NCI-H1417 (cell line): ENCODE results near the gene SPG7.
A peak's percentile ranks its signal among the peaks of the same experiment; 100 is the strongest.

Source experiments
- DNase-seq, 3 experiments: peaks; one replicate each; lab custom pipeline; 2025; lab: John Stamatoyannopoulos, UW

SPG7 gene

DNA sequence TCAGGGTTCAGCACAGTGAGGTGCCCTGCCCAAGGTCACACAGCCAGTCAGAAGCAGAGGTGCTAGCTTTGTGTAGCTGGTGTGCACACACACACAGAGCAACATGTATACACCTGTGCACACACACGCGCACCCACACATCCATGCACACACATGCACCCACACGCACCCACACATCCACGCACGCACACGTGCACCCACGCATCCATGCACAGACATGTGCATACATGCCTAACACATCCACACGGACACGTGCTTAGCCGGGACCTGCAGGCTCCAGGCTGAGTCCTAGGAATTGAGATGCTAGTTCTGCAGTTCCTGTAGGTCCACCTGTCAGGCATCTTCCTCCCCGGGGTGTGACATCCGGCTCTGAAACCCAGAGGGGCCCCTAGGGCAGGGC lies 92.2 kb downstream of the SPG7 start:
- DNase-seq = no peak

DNA sequence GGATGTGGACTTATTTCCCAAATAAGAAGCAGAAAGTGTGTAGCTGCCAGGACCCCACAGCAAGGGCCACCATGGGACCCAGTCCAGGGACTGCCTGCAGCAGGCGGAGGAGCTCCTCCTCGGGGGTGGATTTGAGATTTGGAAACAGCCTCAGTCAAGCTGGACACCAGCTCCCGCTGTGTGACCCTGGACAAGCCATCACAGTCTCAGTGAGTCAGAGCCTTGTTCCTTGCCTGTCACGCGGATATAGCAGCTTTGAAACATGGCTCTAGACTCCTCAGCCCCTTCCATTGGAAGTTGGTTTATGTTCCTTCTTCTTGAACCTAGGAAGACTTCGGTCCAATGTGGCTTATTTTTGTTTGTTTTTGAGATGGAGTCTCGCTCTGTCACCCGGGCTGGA lies 92.8 kb downstream of the SPG7 start:
- no peak for DNase-seq

DNA sequence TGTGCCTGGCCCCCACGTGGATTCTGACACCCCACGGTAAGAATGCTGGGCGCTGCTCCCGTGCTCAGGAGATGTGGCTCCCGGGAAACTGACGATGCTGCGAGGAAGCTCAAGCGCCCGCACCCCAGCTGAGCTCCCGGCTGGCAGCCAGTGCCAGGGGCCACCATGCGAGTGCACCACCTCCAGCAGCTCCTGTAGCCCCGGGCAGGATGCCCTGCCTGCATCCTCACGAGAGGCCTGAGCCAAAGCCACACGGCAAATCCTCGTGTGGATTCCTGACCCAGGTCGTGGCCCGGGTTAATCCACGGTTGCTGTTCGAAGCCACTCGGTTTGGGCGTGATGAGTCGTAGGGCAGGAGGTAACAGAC lies 93.7 kb downstream of the SPG7 start:
- DNase-seq = no peak

DNA sequence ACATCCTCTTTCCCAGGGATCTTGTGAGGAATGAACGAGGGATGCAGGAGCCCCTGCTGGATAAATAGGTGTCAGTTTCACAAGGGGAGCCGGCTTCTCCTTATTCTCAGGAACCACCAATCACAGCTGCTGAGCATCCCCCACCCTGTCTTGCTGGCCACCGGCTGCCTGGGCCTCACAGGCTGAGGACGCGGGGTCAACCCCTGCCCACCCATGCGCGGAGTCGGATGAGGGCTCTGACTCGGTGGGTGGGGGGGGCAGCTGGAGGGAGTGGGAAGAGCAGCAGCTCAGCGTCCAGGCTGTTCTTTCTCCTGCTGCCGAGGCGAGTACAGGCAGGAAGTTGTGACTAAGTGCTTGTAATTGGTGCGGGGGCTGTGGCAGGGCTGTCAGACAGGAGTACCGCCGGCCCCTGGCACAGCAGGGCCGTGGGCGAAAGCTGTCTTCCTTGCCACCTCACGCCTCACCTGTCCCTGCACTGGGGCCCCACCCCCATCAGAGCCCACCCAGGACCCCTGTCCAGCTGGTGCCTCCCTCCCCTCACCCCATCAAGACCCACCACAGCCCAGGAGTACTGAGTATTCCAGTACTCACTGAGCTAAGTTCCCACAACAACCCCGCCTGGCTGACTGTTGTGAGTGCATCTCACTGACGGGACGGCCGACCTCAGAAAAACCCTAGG lies 94.2 kb downstream of the SPG7 start:
- peak in 2 of 3 experiments; percentile 43 to 66 for DNase-seq

DNA sequence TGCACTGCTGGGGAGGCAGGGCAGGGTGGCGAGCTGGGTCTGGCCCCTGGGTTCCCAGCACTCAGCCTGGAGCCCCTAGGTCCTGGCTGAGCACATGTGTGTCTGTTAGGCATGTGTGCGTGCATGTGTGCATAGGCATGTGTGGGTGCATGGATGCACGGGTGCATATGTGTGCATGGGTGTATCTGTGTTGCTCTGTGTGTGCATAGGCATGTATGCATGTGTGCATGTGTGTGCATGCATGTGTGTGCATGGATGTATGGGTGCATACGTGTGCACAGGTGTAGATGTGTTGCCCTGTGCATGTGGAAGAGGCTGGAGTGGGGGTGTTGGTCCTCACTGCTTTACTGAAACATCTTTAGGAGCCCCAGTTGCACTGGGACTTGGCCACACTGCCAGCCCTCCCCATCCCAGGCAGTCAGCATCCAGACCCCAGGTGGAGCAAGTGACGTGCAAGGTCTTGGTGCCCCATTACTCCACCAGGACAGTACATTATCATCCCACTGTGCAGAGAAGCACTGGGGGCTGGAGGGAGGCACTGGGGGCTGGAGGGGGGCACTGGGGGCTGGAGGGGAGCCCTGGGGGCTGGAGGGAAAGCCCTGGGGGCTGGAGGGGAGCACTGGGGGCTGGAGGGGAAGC lies 94.9 kb downstream of the SPG7 start:
- DNase-seq = no peak

DNA sequence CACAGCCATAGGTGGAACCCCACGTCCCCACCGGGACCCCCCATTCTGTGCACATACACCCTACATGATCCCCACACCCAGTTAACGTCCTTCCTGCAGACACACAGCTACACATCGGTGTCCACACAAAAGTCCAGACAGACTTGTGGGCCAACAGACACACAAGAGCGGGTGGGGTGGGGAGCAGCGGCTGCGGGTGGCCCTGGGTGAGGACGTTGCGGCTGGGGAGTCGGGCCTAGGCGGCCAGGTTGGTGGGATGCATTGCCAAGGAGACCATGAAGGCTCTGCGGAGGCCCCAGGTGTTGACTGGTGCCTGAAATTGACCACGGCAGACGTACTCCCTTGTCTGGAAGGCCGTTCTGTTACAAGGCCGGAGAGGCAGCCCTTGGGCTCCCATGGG lies 96.6 kb downstream of the SPG7 start:
- DNase-seq = no peak

DNA sequence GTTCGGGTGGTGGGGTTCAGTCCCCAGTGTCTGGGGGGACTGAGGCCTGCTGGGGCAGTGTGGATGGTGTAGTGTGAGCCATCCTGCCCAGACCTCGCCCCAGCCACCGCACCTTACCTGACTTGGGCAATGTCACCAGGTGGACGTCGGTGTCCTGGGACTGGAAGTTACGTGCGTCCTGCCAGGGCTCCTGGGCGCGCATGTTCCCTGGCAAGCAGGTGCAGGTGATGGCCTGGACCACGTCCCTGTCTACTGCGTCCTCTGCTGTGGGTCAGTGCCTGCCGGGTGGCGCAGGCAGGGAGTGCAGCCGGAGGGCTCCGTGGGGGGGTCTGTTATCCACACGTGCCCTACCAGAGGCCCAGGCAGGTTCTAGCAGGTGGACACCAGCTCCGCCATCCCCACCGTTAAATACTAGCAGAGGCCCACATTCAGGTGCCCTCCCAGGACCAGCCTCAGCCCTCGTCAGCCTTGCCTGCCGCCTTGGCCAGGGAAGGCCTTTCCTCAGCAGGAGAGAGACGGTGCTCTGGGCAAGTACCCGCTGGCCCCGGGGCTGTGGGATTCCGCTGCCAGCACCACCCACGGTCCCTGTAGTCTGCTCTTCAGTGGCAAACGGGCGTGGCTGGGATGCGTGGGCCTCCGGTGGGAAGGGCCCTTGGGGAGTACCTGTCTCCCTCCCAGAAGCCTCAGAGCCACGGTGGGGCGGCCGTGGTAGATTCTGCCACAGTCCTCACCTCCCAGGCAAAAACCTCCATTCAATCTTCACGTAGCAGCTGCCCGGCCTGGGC lies 97.2 kb downstream of the SPG7 start:
- DNase-seq = no peak

DNA sequence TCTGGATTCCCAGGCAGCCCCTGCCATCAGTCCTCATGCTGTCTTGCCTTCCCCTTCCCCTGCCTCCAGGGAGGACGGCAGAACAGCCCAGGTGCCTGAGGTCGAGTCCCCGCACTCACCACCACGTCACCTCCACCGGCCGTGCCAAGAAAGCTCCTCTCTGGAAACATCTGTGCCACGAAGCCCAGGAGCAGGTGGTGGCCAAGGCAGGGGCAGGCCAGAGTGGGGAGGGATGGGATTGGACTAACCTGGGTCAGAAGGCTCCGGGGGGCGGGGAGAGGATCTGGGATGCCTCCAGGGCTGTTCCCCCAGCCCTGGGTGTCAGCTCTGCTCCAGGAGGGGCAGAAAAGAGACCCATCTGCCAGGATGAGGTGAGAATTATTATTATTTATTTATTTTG lies 97.8 kb downstream of the SPG7 start:
- DNase-seq = no peak
